ENCODE measurements around the gene CXADR.

CXADR gene

GRCh38 chr21:17560377-17561025, 47.7 kb downstream of the CXADR start:
- Histone ChIP-seq H3K27me3 (replicated peaks; ENCODE audit: control insufficient read depth, insufficient read depth, low read length) (no peaks in the 10 kb centered on the region), H3K4me3 (replicated peaks; ENCODE audit: low read depth, low read length) (no peak overlapping the region), H3K36me3 (ENCODE audit: control insufficient read depth, insufficient read depth, low read length) (no peaks in the 10 kb centered on the region)
- no peak for DNase-seq (ENCODE audit: extremely low read depth, insufficient read length)
- no peak for TF ChIP-seq CTCF (IDR thresholded peaks at IDR 0.05; ENCODE audit: insufficient read depth, low read length, poor library complexity, severe bottlenecking)

- H3K36me3 ChIP-seq (ENCODE audit: control insufficient read depth, insufficient read depth, low read length), result no peaks in the 10 kb centered on the region
- no peak for DNase-seq (ENCODE audit: extremely low read depth, insufficient read length)
- TF ChIP-seq CTCF (IDR thresholded peaks at IDR 0.05; ENCODE audit: insufficient read depth, low read length, poor library complexity, severe bottlenecking), result no peak
- H3K27me3 ChIP-seq (replicated peaks; ENCODE audit: control insufficient read depth, insufficient read depth, low read length), result no peaks in the 10 kb centered on the region; the same call in 1 of the 2 replicates
- H3K4me3 ChIP-seq (replicated peaks; ENCODE audit: low read depth, low read length), result no peak overlapping the region
These were observed 57.9 kb downstream of the CXADR start for GRCh38 chr21:17570786-17571185.

- no peak for DNase-seq (ENCODE audit: extremely low read depth, insufficient read length)
- H3K27me3 ChIP-seq (replicated peaks; ENCODE audit: control insufficient read depth, insufficient read depth, low read length), result no peaks in the 10 kb centered on the region; the same call in 1 of the 2 replicates
- no peak overlapping the region for H3K4me3 ChIP-seq (replicated peaks; ENCODE audit: low read depth, low read length)
- TF ChIP-seq CTCF (IDR thresholded peaks at IDR 0.05; ENCODE audit: insufficient read depth, low read length, poor library complexity, severe bottlenecking), result no peak
- H3K36me3 ChIP-seq (ENCODE audit: control insufficient read depth, insufficient read depth, low read length), result no peaks in the 10 kb centered on the region
These were observed 59.6 kb downstream of the CXADR start for GRCh38 chr21:17572431-17572830.

GRCh38 chr21:17575076-17575475, 62.2 kb downstream of the CXADR start:
- Histone ChIP-seq H3K36me3 (ENCODE audit: control insufficient read depth, insufficient read depth, low read length) (no peaks in the 10 kb centered on the region), H3K27me3 (replicated peaks; ENCODE audit: control insufficient read depth, insufficient read depth, low read length) (no peaks in the 10 kb centered on the region; the same call in 1 of the 2 replicates), H3K4me3 (replicated peaks; ENCODE audit: low read depth, low read length) (no peak overlapping the region)
- no peak for TF ChIP-seq CTCF (IDR thresholded peaks at IDR 0.05; ENCODE audit: insufficient read depth, low read length, poor library complexity, severe bottlenecking)
- DNase-seq (ENCODE audit: extremely low read depth, insufficient read length), result no peak

GRCh38 chr21:17576080-17576835, 63.4 kb downstream of the CXADR start:
- H3K27me3 ChIP-seq (replicated peaks; ENCODE audit: control insufficient read depth, insufficient read depth, low read length), result no peaks in the 10 kb centered on the region; the same call in 1 of the 2 replicates
- H3K36me3 ChIP-seq (ENCODE audit: control insufficient read depth, insufficient read depth, low read length), result no peaks in the 10 kb centered on the region
- H3K4me3 ChIP-seq (replicated peaks; ENCODE audit: low read depth, low read length), result no peak overlapping the region
- TF ChIP-seq CTCF (IDR thresholded peaks at IDR 0.05; ENCODE audit: insufficient read depth, low read length, poor library complexity, severe bottlenecking), result no peak
- DNase-seq (ENCODE audit: extremely low read depth, insufficient read length), result no peak

All from GM06990 (cell line).